Neural cell (in vitro differentiated cells): ENCODE data around the gene UNKL. TPM values are rescaled to one million over a fixed set of nuclear protein-coding genes. Genes with fewer than 3 reads are reported as not detected.

Experiments
- H2AFZ ChIP-seq: fragments of 200-600, 300-800 bp; sonication (generic), shearing (Covaris generic); 2 replicates; pipeline ENCODE4 v1.6.0; 2014; ENCODE audit warnings: low read depth, mild to moderate bottlenecking, antibody characterized with exemption, low read length, moderate library complexity
- H3F3A ChIP-seq: fragments of 200-600 bp; shearing (Covaris generic); 2 replicates; pipeline ENCODE4 v1.6.1; 2016; ENCODE audit warnings: mild to moderate bottlenecking, moderate library complexity, mixed read lengths, antibody characterized with exemption, low read length; ENCODE audit not compliant: insufficient read depth, poor library complexity, severe bottlenecking
- H3K27ac ChIP-seq: fragments of 200-600, 300-800 bp; sonication (generic), shearing (Covaris generic); 2 replicates; pipeline ENCODE4 v1.5.1; 2014; ENCODE audit warnings: mild to moderate bottlenecking, low read length, moderate library complexity
- H3K27me3 ChIP-seq: fragments of 300-800, 200-600 bp; sonication (generic), shearing (Covaris generic); 2 replicates; pipeline ENCODE4 v1.6.0; 2014; ENCODE audit warnings: mild to moderate bottlenecking, low read depth, low read length, moderate library complexity; ENCODE audit not compliant: insufficient read depth
- H3K36me3 ChIP-seq: fragments of 300-800, 200-600 bp; sonication (generic), shearing (Covaris generic); 2 replicates; pipeline ENCODE4 v1.5.1; 2014; ENCODE audit warnings: mild to moderate bottlenecking, antibody characterized with exemption, low read length, moderate library complexity; ENCODE audit not compliant: insufficient read depth
- H3K4me2 ChIP-seq: fragments of 300-800, 200-600 bp; sonication (generic), shearing (Covaris generic); 2 replicates; pipeline ENCODE4 v1.6.0; 2014; ENCODE audit warnings: mild to moderate bottlenecking, low read length
- H3K4me3 ChIP-seq: fragments of 300-800, 200-600 bp; sonication (generic), shearing (Covaris generic); 2 replicates; pipeline ENCODE4 v1.5.1; 2014; ENCODE audit warnings: mild to moderate bottlenecking, low read length, moderate library complexity
- H3K79me2 ChIP-seq: fragments of 200-600 bp; shearing (Covaris generic); replicated peaks from 2 replicates; pipeline ENCODE4 v1.6.0; 2014; ENCODE audit warnings: mild to moderate bottlenecking, low read length, moderate library complexity; ENCODE audit not compliant: insufficient read depth
- H3K9ac ChIP-seq: fragments of 300-800, 200-600 bp; sonication (generic), shearing (Covaris generic); 2 replicates; pipeline ENCODE4 v1.6.1; 2016; ENCODE audit warnings: mild to moderate bottlenecking, low read length, mixed read lengths
- H3K9me2 ChIP-seq: fragments of 200-600 bp; shearing (Covaris generic); 2 replicates; pipeline ENCODE4 v1.6.1; 2016; ENCODE audit warnings: mild to moderate bottlenecking, low read length, mixed read lengths; ENCODE audit not compliant: insufficient read depth
- H3K9me3 ChIP-seq: fragments of 200-600, 300-800 bp; sonication (generic), shearing (Covaris generic); 2 replicates; pipeline ENCODE4 v1.6.1; 2016; ENCODE audit warnings: mild to moderate bottlenecking, mixed run types, low read length, moderate library complexity, mixed read lengths
- H4K20me1 ChIP-seq: fragments of 200-600 bp; shearing (Covaris generic); 2 replicates; pipeline ENCODE4 v1.6.1; 2016; ENCODE audit warnings: mild to moderate bottlenecking, mixed run types; ENCODE audit not compliant: insufficient read depth
- EP300 ChIP-seq: fragments of 450-650 bp; conservative IDR thresholded peaks from 2 replicates; pipeline ENCODE4 v1.6.1; 2014; ENCODE audit warnings: antibody characterized with exemption, mild to moderate bottlenecking, moderate library complexity; ENCODE audit not compliant: poor library complexity, severe bottlenecking
- EZH2 ChIP-seq: fragments of 200-600, 300-800 bp; shearing (Covaris generic), sonication (generic); IDR thresholded peaks from 2 replicates; pipeline ENCODE4 v1.6.1; 2014; ENCODE audit warnings: antibody characterized with exemption, low read length, borderline replicate concordance, mild to moderate bottlenecking; ENCODE audit not compliant: insufficient read depth, poor library complexity, severe bottlenecking
- MXI1 ChIP-seq: fragments of 450-650 bp; conservative IDR thresholded peaks from 2 replicates; pipeline ENCODE4 v1.6.1; 2014; ENCODE audit warnings: antibody characterized with exemption, mild to moderate bottlenecking; ENCODE audit not compliant: poor library complexity, severe bottlenecking
- POLR2AphosphoS5 ChIP-seq: IDR thresholded peaks from 2 replicates; pipeline ENCODE4 v1.6.1; 2012
- RAD21 ChIP-seq: fragments of 450-650 bp; conservative IDR thresholded peaks from 2 replicates; pipeline ENCODE4 v1.6.1; 2014; ENCODE audit warnings: antibody characterized with exemption, mild to moderate bottlenecking, moderate library complexity
- REST ChIP-seq: IDR thresholded peaks from 2 replicates; pipeline ENCODE4 v1.6.1; 2012; ENCODE audit warnings: borderline replicate concordance
- SMC3 ChIP-seq: fragments of 450-650 bp; conservative IDR thresholded peaks from 2 replicates; pipeline ENCODE4 v1.6.1; 2014; ENCODE audit warnings: antibody characterized with exemption, mild to moderate bottlenecking, moderate library complexity; ENCODE audit not compliant: poor library complexity
- TAF1 ChIP-seq: IDR thresholded peaks from 2 replicates; pipeline ENCODE4 v1.6.1; 2012; ENCODE audit warnings: low read depth
- polyA plus RNA-seq: library from polyadenylated mRNA; depleted of rRNA; stranded (reverse); fragments of >200 nt; gene quantifications from 2 replicates; pipeline ENCODE4 v1.2.3, GENCODE V29; 2014
- TF ChIP-seq, protein P1 (sequence below): fragments of 450-650 bp; IDR thresholded peaks from 2 replicates; pipeline ENCODE4 v1.5.1; 2014; ENCODE audit warnings: antibody characterized with exemption, mild to moderate bottlenecking, moderate library complexity; ENCODE audit not compliant: poor library complexity, severe bottlenecking

UNKL gene
- polyA plus RNA-seq, 1 donor from 2014 or later = 11.9 TPM

- Histone ChIP-seq H3K79me2 (no peaks in the 10 kb centered on the region), H3F3A (no peaks in the 10 kb centered on the region), H3K27ac (no peak overlapping the region), H3K9me3 (no peaks in the 10 kb centered on the region), H3K9me2 (no peaks in the 10 kb centered on the region), H4K20me1 (no peaks in the 10 kb centered on the region), H3K36me3 (no peaks in the 10 kb centered on the region), H3K4me2 (no peak overlapping the region), H2AFZ (no peak overlapping the region), H3K9ac (no peak overlapping the region), H3K27me3 (peaks cover 10% of the 10 kb centered on the region), H3K4me3 (no peak overlapping the region)
- TF ChIP-seq SMC3 (no peak), TAF1 (no peak), EZH2 (no peak), RAD21 (no peak), POLR2AphosphoS5 (no peak), REST (no peak), MXI1 (no peak), EP300 (no peak)
- TF ChIP-seq, protein P1, sequence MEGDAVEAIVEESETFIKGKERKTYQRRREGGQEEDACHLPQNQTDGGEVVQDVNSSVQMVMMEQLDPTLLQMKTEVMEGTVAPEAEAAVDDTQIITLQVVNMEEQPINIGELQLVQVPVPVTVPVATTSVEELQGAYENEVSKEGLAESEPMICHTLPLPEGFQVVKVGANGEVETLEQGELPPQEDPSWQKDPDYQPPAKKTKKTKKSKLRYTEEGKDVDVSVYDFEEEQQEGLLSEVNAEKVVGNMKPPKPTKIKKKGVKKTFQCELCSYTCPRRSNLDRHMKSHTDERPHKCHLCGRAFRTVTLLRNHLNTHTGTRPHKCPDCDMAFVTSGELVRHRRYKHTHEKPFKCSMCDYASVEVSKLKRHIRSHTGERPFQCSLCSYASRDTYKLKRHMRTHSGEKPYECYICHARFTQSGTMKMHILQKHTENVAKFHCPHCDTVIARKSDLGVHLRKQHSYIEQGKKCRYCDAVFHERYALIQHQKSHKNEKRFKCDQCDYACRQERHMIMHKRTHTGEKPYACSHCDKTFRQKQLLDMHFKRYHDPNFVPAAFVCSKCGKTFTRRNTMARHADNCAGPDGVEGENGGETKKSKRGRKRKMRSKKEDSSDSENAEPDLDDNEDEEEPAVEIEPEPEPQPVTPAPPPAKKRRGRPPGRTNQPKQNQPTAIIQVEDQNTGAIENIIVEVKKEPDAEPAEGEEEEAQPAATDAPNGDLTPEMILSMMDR = no peak
Observed at GRCh38 chr16:1326946-1327618, 87.4 kb downstream of the UNKL start.

DNA sequence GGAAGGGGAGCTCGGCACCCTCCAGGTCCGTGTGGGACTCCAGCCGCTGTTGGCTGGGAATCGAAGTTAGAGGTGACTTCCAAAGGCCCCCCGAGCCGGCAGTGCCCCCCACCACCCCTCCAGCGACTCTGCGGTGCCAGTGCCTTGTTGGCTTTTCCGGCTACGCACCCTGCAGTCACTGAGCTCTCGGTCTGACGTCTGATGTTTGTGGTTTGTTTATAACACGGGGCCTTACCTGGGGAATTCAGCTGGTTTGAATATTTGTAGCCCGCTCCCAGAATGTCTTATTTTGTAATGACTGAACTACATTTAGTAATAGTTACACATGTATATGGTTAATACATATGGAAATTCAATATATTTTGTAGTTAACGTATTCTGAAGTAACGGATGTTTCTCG is 88.1 kb downstream of the UNKL start:
- Histone ChIP-seq H2AFZ (no peak overlapping the region), H3K4me2 (no peak overlapping the region), H3K27ac (no peak overlapping the region), H3K9ac (no peak overlapping the region), H3K27me3 (peaks cover 3% of the 10 kb centered on the region), H3K9me3 (no peaks in the 10 kb centered on the region), H3K9me2 (no peaks in the 10 kb centered on the region), H3F3A (no peaks in the 10 kb centered on the region), H3K4me3 (no peak overlapping the region), H3K79me2 (no peaks in the 10 kb centered on the region), H4K20me1 (no peaks in the 10 kb centered on the region), H3K36me3 (no peaks in the 10 kb centered on the region)
- TF ChIP-seq REST = no peak
